Stimulated activated naive CD8-positive, alpha-beta T cell treated with anti-CD3 and anti-CD28 coated beads, Interleukin-15, Interleukin-2, amounts not matched to agents 100 ng/mL and 50 ng/mL, for 24 hours (primary cell): ENCODE data around the gene ADCY5.

Experiments used
- H3K27ac Mint-ChIP-seq: one replicate; pipeline ENCODE4 v1.8.0; 2021; ENCODE audit warnings: mild to moderate bottlenecking, mixed read lengths
- H3K27me3 Mint-ChIP-seq: one replicate; pipeline ENCODE4 v1.8.0; 2021; ENCODE audit warnings: mixed read lengths
- H3K36me3 Mint-ChIP-seq: one replicate; pipeline ENCODE4 v1.8.0; 2021; ENCODE audit warnings: low read depth, mixed read lengths
- H3K4me1 Mint-ChIP-seq: one replicate; pipeline ENCODE4 v1.8.0; 2021; ENCODE audit warnings: low read depth, mixed read lengths
- H3K4me3 Mint-ChIP-seq: one replicate; pipeline ENCODE4 v1.8.0; 2021; ENCODE audit warnings: mild to moderate bottlenecking, mixed read lengths
- H3K9me3 Mint-ChIP-seq: one replicate; pipeline ENCODE4 v1.8.0; 2021; ENCODE audit warnings: mixed read lengths

The ADCY5 gene

DNA sequence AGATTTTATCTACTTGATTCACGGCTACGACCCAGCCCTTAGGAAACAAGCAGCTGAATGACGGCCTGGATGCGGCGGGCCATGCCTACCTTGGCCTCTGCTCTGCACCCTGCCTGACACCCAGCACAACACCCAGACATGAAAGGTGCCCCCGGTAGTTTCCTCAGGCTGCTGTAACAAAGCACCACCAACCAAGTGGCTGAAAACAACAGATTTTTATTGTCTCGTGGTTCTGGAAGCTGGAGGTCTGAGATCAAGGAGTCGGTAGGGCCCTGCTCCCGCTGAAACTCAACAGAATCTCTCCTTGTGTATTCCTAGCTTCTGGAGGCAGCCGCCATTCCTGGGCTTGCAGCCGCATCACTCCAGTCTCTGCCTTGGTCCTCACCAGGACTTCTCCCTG is 111.7 kb downstream of the ADCY5 start:
- no peaks in the 10 kb centered on the region for H3K9me3 Mint-ChIP-seq
- H3K27me3 Mint-ChIP-seq: no peaks in the 10 kb centered on the region
- no peak overlapping the region for H3K4me3 Mint-ChIP-seq
- no peak overlapping the region for H3K27ac Mint-ChIP-seq
- peaks cover 7% of the 10 kb centered on the region for H3K4me1 Mint-ChIP-seq
- H3K36me3 Mint-ChIP-seq: no peaks in the 10 kb centered on the region

- Mint-ChIP-seq H3K27me3 (no peaks in the 10 kb centered on the region), H3K27ac (no peak overlapping the region), H3K36me3 (no peaks in the 10 kb centered on the region), H3K4me3 (no peak overlapping the region), H3K9me3 (no peaks in the 10 kb centered on the region), H3K4me1 (peaks cover 7% of the 10 kb centered on the region)
Measured at GRCh38 chr3:123336441-123336851, 112.4 kb downstream of the ADCY5 start.

DNA sequence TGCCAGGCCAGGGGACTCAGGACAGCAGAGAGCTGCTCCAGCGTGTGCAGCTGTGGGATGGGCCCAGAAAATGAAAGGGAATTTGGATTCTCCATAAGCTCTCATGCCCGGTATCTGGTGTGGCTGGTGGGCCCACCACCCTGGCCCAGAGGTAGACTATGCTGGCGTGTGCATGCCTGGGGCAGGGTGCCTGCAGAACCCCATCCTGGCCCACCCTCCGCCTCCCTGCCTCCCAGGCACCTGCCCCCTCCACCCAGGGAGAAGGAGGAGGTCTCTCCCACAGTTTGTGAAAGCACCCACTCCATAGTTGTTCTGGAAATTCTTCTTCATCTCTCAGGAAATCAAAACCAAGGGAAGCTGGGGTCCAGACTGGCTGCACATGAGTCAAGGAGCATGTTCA is 112.9 kb downstream of the ADCY5 start:
- no peaks in the 10 kb centered on the region for H3K36me3 Mint-ChIP-seq
- H3K27ac Mint-ChIP-seq: no peak overlapping the region
- H3K27me3 Mint-ChIP-seq: no peaks in the 10 kb centered on the region
- peaks cover 7% of the 10 kb centered on the region for H3K4me1 Mint-ChIP-seq
- no peaks in the 10 kb centered on the region for H3K9me3 Mint-ChIP-seq
- H3K4me3 Mint-ChIP-seq: no peak overlapping the region

DNA sequence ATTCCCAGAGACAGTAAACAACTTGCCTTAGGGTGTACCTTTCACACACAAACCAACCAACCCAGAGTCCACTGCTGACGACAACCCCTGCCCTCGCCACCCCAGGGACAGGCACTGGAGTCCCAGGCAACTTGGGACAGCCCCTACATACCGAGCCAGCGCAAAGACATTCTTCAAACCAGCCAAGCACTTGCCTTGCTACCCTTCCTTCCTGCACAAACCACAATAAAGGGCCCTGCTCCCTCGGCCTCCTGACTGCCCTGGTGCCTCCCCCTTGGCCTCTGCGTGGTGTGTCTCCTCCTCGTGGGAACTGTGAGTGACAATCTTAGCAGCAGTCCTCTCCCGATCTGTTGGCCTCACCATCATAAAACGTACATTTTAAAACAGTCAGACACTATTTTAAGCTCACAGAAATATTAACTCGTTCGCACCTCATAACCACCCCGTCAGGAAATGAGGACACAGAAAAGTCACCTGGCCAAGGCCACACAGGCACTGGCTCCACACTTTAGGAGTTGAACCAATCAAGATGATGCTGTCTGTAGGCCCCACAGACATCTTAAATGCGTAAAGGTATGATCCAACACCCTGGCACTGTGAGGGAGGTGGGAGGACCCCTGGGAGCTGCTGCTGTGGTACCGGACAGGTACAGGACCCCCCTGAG is 113.8 kb downstream of the ADCY5 start:
- H3K27ac Mint-ChIP-seq: no peak overlapping the region
- peaks cover 7% of the 10 kb centered on the region for H3K4me1 Mint-ChIP-seq
- no peaks in the 10 kb centered on the region for H3K9me3 Mint-ChIP-seq
- no peaks in the 10 kb centered on the region for H3K36me3 Mint-ChIP-seq
- no peaks in the 10 kb centered on the region for H3K27me3 Mint-ChIP-seq
- H3K4me3 Mint-ChIP-seq: no peak overlapping the region

DNA sequence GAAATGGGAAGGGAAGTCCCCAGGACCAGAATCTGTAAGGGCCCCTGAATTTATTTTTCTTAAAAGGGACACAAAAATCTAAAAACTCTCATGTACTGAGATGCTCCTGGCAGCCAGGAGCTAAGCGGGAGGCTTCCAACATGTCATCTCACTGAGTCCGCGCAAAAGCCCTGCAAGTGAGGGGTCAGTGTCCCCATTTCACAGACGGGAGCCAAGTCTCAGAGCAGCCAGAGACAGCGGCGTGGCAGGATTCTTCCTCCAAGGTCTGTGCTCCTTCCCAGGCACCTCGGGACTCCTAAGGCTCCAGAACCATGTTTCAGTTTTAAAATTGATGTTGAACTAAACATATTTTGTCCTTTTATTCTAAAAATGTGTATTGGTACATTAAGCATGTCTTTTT is 114.8 kb downstream of the ADCY5 start:
- Mint-ChIP-seq H3K27me3 (no peaks in the 10 kb centered on the region), H3K9me3 (no peaks in the 10 kb centered on the region), H3K27ac (no peak overlapping the region), H3K36me3 (no peaks in the 10 kb centered on the region), H3K4me3 (no peak overlapping the region), H3K4me1 (peaks cover 7% of the 10 kb centered on the region)

GRCh38 chr3:123333401-123333800 is 115.5 kb downstream of the ADCY5 start:
- Mint-ChIP-seq H3K9me3 (no peaks in the 10 kb centered on the region), H3K27ac (no peak overlapping the region), H3K4me3 (no peak overlapping the region), H3K4me1 (peaks cover 7% of the 10 kb centered on the region), H3K36me3 (no peaks in the 10 kb centered on the region), H3K27me3 (peaks cover 3% of the 10 kb centered on the region)

- Mint-ChIP-seq H3K4me1 (peaks cover 7% of the 10 kb centered on the region), H3K27ac (no peak overlapping the region), H3K36me3 (no peaks in the 10 kb centered on the region), H3K27me3 (peaks cover 3% of the 10 kb centered on the region), H3K4me3 (no peak overlapping the region), H3K9me3 (no peaks in the 10 kb centered on the region)
Measured at GRCh38 chr3:123332124-123332641, 116.7 kb downstream of the ADCY5 start.

- peaks cover 7% of the 10 kb centered on the region for H3K4me1 Mint-ChIP-seq
- peaks cover 3% of the 10 kb centered on the region for H3K27me3 Mint-ChIP-seq
- H3K4me3 Mint-ChIP-seq: no peak overlapping the region
- no peak overlapping the region for H3K27ac Mint-ChIP-seq
- H3K9me3 Mint-ChIP-seq: no peaks in the 10 kb centered on the region
- no peaks in the 10 kb centered on the region for H3K36me3 Mint-ChIP-seq
Measured at GRCh38 chr3:123331651-123332050, 117.2 kb downstream of the ADCY5 start.

- H3K27me3 Mint-ChIP-seq: peaks cover 3% of the 10 kb centered on the region
- no peaks in the 10 kb centered on the region for H3K9me3 Mint-ChIP-seq
- no peaks in the 10 kb centered on the region for H3K36me3 Mint-ChIP-seq
- H3K27ac Mint-ChIP-seq: no peak overlapping the region
- H3K4me1 Mint-ChIP-seq: peaks cover 7% of the 10 kb centered on the region
- no peak overlapping the region for H3K4me3 Mint-ChIP-seq
Measured at GRCh38 chr3:123331006-123331405, 117.9 kb downstream of the ADCY5 start.

- peaks cover 3% of the 10 kb centered on the region for H3K27me3 Mint-ChIP-seq
- H3K4me3 Mint-ChIP-seq: no peak overlapping the region
Measured at GRCh38 chr3:123330441-123330991, 118.4 kb downstream of the ADCY5 start.

DNA sequence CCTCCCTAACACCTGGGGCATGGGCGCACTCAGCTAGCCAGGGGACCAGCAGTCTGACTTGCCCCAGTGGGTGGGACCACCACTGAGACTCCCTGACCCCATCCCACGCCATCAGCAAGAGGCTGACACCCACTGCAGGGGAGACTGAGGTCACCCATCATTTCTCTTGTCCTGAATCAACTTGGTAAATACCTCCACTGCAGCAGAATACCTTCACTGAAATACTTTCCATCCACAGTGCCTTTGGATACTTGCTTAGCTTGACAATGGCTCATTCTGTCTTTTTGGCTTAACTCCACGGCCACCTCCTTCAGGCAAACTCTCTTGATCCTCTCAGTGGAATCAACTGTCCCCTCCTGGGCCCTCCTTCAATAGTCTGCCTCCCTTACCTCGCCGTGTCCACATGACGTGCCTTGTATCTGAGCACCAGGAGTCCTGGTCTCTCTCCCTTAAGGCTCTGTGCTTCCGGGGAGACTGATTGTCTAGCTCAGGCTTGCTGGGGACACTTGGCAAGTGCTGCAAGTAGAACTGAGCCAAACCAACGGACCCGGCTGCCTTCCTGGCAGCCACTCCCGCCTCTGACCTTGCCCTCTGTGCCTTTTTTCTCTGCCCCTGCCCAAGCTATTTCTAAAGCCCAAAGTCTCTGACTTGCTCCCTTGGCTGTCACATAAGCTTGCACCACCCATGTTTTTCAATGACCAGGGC is 119.1 kb downstream of the ADCY5 start:
- H3K27me3 Mint-ChIP-seq: peaks cover 3% of the 10 kb centered on the region
- peaks cover under 1% of the 10 kb centered on the region for H3K4me1 Mint-ChIP-seq
- H3K27ac Mint-ChIP-seq: no peak overlapping the region
- H3K36me3 Mint-ChIP-seq: no peaks in the 10 kb centered on the region
- H3K4me3 Mint-ChIP-seq: no peak overlapping the region
- no peaks in the 10 kb centered on the region for H3K9me3 Mint-ChIP-seq

More at GRCh38 chr3:123330441-123330991, 118.4 kb downstream of the ADCY5 start:
- no peaks in the 10 kb centered on the region for H3K9me3 Mint-ChIP-seq
- no peak overlapping the region for H3K27ac Mint-ChIP-seq
- H3K4me1 Mint-ChIP-seq: peaks cover 7% of the 10 kb centered on the region
- no peaks in the 10 kb centered on the region for H3K36me3 Mint-ChIP-seq

GRCh38 chr3:123328851-123329635 is 119.8 kb downstream of the ADCY5 start:
- no peaks in the 10 kb centered on the region for H3K9me3 Mint-ChIP-seq
- H3K36me3 Mint-ChIP-seq: no peaks in the 10 kb centered on the region
- H3K4me1 Mint-ChIP-seq: no peaks in the 10 kb centered on the region
- H3K27ac Mint-ChIP-seq: no peak overlapping the region
- peaks cover 3% of the 10 kb centered on the region for H3K27me3 Mint-ChIP-seq
- H3K4me3 Mint-ChIP-seq: no peak overlapping the region

GRCh38 chr3:123327956-123328850 is 120.7 kb downstream of the ADCY5 start:
- Mint-ChIP-seq H3K4me3 (no peak overlapping the region), H3K4me1 (no peaks in the 10 kb centered on the region), H3K27me3 (peaks cover 3% of the 10 kb centered on the region), H3K36me3 (no peaks in the 10 kb centered on the region), H3K27ac (no peak overlapping the region), H3K9me3 (no peaks in the 10 kb centered on the region)

DNA sequence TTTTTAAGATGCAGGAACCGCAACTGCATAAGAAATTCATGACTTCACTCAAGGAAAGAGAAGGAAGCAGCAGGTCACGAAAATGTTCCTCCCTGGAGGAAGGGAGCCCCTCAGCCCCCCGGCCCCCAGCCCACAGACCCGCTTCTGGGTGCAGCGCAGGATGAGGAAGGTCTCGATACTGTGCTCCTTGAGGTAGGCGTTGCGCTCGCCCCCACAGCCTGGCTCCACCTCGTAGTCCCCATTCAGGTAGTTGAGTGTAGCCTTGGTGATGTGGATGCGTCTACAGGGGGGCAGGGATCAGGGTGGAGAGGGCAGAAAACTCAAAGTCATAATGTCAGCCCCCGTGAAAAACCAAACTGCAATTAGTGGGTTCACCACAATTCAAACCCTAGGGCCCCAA is 121.4 kb downstream of the ADCY5 start:
- H3K27ac Mint-ChIP-seq: no peak overlapping the region

More for the DNA sequence above, 121.4 kb downstream of the ADCY5 start:
- no peaks in the 10 kb centered on the region for H3K4me1 Mint-ChIP-seq
- no peaks in the 10 kb centered on the region for H3K36me3 Mint-ChIP-seq
- H3K27me3 Mint-ChIP-seq: peaks cover 3% of the 10 kb centered on the region
- no peak overlapping the region for H3K4me3 Mint-ChIP-seq
- H3K9me3 Mint-ChIP-seq: no peaks in the 10 kb centered on the region
